Osteoblast (primary cell): Measurements from ENCODE around the gene ATP10A. TPM values are rescaled to one million over a fixed set of nuclear protein-coding genes. Genes with fewer than 3 reads are reported as not detected.

ENCODE experiments used
- DNase-seq: peaks from one replicate; pipeline ENCODE4 v3.0.0; 2011; ENCODE audit warnings: low spot score, mixed read lengths; ENCODE audit not compliant: insufficient read length; ENCODE audit errors: missing footprints
- H2AFZ ChIP-seq: 2 replicates; pipeline ENCODE4 v1.6.0; 2011; ENCODE audit warnings: mild to moderate bottlenecking, low read length
- H3K27ac ChIP-seq: 2 replicates; pipeline ENCODE4 v1.5.1; 2011; ENCODE audit warnings: mild to moderate bottlenecking, low read depth, low read length, moderate library complexity
- H3K27me3 ChIP-seq: 2 replicates; pipeline ENCODE4 v1.6.0; 2012; ENCODE audit warnings: mild to moderate bottlenecking, control low read depth, inconsistent platforms, low read length, moderate library complexity; ENCODE audit not compliant: insufficient read depth
- H3K36me3 ChIP-seq: 2 replicates; pipeline ENCODE4 v1.5.1; 2011; ENCODE audit warnings: mild to moderate bottlenecking, low read length, control low read depth, moderate library complexity; ENCODE audit not compliant: insufficient read depth
- H3K4me1 ChIP-seq: 2 replicates; pipeline ENCODE4 v1.5.1; 2011; ENCODE audit warnings: mild to moderate bottlenecking, low read length, control low read depth, moderate library complexity; ENCODE audit not compliant: insufficient read depth
- H3K4me2 ChIP-seq: 2 replicates; pipeline ENCODE4 v1.6.0; 2011; ENCODE audit warnings: mild to moderate bottlenecking, low read length; ENCODE audit not compliant: insufficient read depth
- H3K4me3 ChIP-seq: fragments of 200-600 bp; sonication (generic); 3 replicates; pipeline ENCODE4 v1.5.1; 2012; ENCODE audit warnings: mild to moderate bottlenecking, low read length, inconsistent platforms; ENCODE audit not compliant: insufficient read depth
- H3K79me2 ChIP-seq: 2 replicates; pipeline ENCODE4 v1.6.0; 2012; ENCODE audit warnings: mild to moderate bottlenecking, low read length, control low read depth, inconsistent platforms; ENCODE audit not compliant: insufficient read depth
- H3K9me3 ChIP-seq: 2 replicates; pipeline ENCODE4 v1.5.1; 2011; ENCODE audit warnings: low read depth, low read length, control low read depth
- H4K20me1 ChIP-seq: 2 replicates; pipeline ENCODE4 v1.6.0; 2012; ENCODE audit warnings: mild to moderate bottlenecking, low read length, control low read depth; ENCODE audit not compliant: insufficient read depth
- CTCF ChIP-seq: IDR thresholded peaks from 2 replicates; pipeline ENCODE4 v1.5.1; 2011; ENCODE audit warnings: mild to moderate bottlenecking, low read depth, low read length, moderate library complexity; ENCODE audit errors: extremely low read depth
- total RNA-seq: library from RNA; depleted of rRNA; stranded (reverse); fragments of >200 nt; gene quantifications from 2 replicates; pipeline ENCODE4 v1.2.3, GENCODE V29; 2012

The ATP10A gene
- total RNA-seq, 1 donor: 32.9 TPM

- Histone ChIP-seq H3K27me3 (no peaks in the 10 kb centered on the region), H3K4me1 (no peaks in the 10 kb centered on the region), H3K27ac (no peak overlapping the region), H3K4me3 (no peak overlapping the region), H3K4me2 (no peak overlapping the region), H3K36me3 (no peaks in the 10 kb centered on the region), H4K20me1 (no peaks in the 10 kb centered on the region), H3K9me3 (no peaks in the 10 kb centered on the region), H2AFZ (no peak overlapping the region), H3K79me2 (peaks cover 85% of the 10 kb centered on the region)
- TF ChIP-seq CTCF: no peak
- DNase-seq: no peak
Observed at GRCh38 chr15:25838191-25838870, 24.8 kb downstream of the ATP10A start.

GRCh38 chr15:25832158-25832557 is 31.0 kb downstream of the ATP10A start:
- no peak for DNase-seq
- no peaks in the 10 kb centered on the region for H4K20me1 ChIP-seq
- no peak for TF ChIP-seq CTCF
- peak overlapping the region; percentile 97 for H3K27ac ChIP-seq
- no peaks in the 10 kb centered on the region for H3K9me3 ChIP-seq
- no peak overlapping the region for H2AFZ ChIP-seq
- H3K79me2 ChIP-seq: peaks cover 72% of the 10 kb centered on the region
- H3K4me3 ChIP-seq: no peak overlapping the region
- no peak overlapping the region for H3K4me2 ChIP-seq
- H3K4me1 ChIP-seq: peaks cover 28% of the 10 kb centered on the region
- no peaks in the 10 kb centered on the region for H3K36me3 ChIP-seq
- no peaks in the 10 kb centered on the region for H3K27me3 ChIP-seq

GRCh38 chr15:25830844-25831451 is 32.2 kb downstream of the ATP10A start:
- Histone ChIP-seq H4K20me1 (no peaks in the 10 kb centered on the region), H3K9me3 (no peaks in the 10 kb centered on the region), H3K79me2 (peaks cover 73% of the 10 kb centered on the region), H3K4me1 (peaks cover 28% of the 10 kb centered on the region), H3K4me3 (peak overlapping the region; percentile 50), H2AFZ (peak overlapping the region; percentile 20), H3K27me3 (no peaks in the 10 kb centered on the region), H3K4me2 (peak overlapping the region; percentile 79), H3K36me3 (no peaks in the 10 kb centered on the region), H3K27ac (peak overlapping the region; percentile 97)
- TF ChIP-seq CTCF: no peak
- DNase-seq: peak; percentile 93

GRCh38 chr15:25829073-25829472 is 34.1 kb downstream of the ATP10A start:
- Histone ChIP-seq H3K36me3 (no peaks in the 10 kb centered on the region), H2AFZ (no peak overlapping the region), H3K4me3 (no peak overlapping the region), H3K4me1 (peaks cover 28% of the 10 kb centered on the region), H4K20me1 (no peaks in the 10 kb centered on the region), H3K27me3 (no peaks in the 10 kb centered on the region), H3K4me2 (no peak overlapping the region), H3K79me2 (peaks cover 76% of the 10 kb centered on the region), H3K9me3 (no peaks in the 10 kb centered on the region), H3K27ac (peak overlapping the region; percentile 97)
- DNase-seq: peak; percentile 35
- no peak for TF ChIP-seq CTCF
